Lower lobe of right lung (tissue), 2 donors: ENCODE data around the gene MAD1L1. TPM values are rescaled to one million over a fixed set of nuclear protein-coding genes. Genes with fewer than 3 reads are reported as not detected.
"Not testable (repeated sequence)": the region's sequence is repeated elsewhere in the genome, so short reads cannot be mapped to it uniquely, and the experiment has no call there.

ENCODE experiments used
- ATAC-seq, 2 donors: fragments of 200-7000 bp; cut with Tn5 transposase; one replicate each; pipeline ENCODE4 v1.9.1; 2020 to 2022; ENCODE audit warnings: mild to moderate bottlenecking in 2 of 2, moderate library complexity in 2 of 2
- DNase-seq: peaks from one replicate; pipeline ENCODE4 v3.0.0-alpha.2; 2020
- H3K27ac ChIP-seq: fragments of 200-600 bp; one replicate; pipeline ENCODE4 v1.8.0; 2022
- H3K27me3 ChIP-seq: fragments of 200-600 bp; one replicate; pipeline ENCODE4 v1.8.0; 2022; ENCODE audit warnings: low read depth
- H3K36me3 ChIP-seq: fragments of 200-600 bp; one replicate; pipeline ENCODE4 v1.8.0; 2022; ENCODE audit warnings: mild to moderate bottlenecking
- H3K4me1 ChIP-seq: fragments of 200-600 bp; one replicate; pipeline ENCODE4 v1.8.0; 2022
- H3K4me3 ChIP-seq: fragments of 200-600 bp; one replicate; pipeline ENCODE4 v1.8.0; 2022; ENCODE audit warnings: mild to moderate bottlenecking
- H3K9me3 ChIP-seq: fragments of 200-600 bp; one replicate; pipeline ENCODE4 v1.8.0; 2022
- intact Hi-C: fragments of 100-400 bp; cut with DNase I; formaldehyde crosslinking; loops from one replicate; pipeline ENCODE4 v1.11.0; 2022
- total RNA-seq: library from RNA; stranded (reverse); fragmentation: NEBNext Ultra II Directional; extraction: Animal tissue kit (Norgen Biotek cat#: 25700); gene quantifications from one replicate; pipeline ENCODE4 v1.2.1, GENCODE V29; 2021
- TF ChIP-seq, protein P1 (sequence below): fragments of 200-600 bp; IDR thresholded peaks from one replicate; pipeline ENCODE4 v1.8.0; 2022; ENCODE audit warnings: antibody characterized with exemption, mild to moderate bottlenecking
- donor health status: DM: no; HTN: yes; CAD: no; lungs with severe emphysema.

Gene MAD1L1
- total RNA-seq, 1 donor from 2014 or later = 44.5 TPM

GRCh38 chr7:2063563-2064260 is 169.0 kb downstream of the MAD1L1 start:
- no peak overlapping the region for H3K27ac ChIP-seq
- H3K4me1 ChIP-seq = peaks cover 15% of the 10 kb centered on the region
- TF ChIP-seq, protein P1, sequence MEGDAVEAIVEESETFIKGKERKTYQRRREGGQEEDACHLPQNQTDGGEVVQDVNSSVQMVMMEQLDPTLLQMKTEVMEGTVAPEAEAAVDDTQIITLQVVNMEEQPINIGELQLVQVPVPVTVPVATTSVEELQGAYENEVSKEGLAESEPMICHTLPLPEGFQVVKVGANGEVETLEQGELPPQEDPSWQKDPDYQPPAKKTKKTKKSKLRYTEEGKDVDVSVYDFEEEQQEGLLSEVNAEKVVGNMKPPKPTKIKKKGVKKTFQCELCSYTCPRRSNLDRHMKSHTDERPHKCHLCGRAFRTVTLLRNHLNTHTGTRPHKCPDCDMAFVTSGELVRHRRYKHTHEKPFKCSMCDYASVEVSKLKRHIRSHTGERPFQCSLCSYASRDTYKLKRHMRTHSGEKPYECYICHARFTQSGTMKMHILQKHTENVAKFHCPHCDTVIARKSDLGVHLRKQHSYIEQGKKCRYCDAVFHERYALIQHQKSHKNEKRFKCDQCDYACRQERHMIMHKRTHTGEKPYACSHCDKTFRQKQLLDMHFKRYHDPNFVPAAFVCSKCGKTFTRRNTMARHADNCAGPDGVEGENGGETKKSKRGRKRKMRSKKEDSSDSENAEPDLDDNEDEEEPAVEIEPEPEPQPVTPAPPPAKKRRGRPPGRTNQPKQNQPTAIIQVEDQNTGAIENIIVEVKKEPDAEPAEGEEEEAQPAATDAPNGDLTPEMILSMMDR = peak; percentile 19
- ATAC-seq (peak; percentile 41 to 57), DNase-seq (peak; percentile 70)
- no peaks in the 10 kb centered on the region for H3K27me3 ChIP-seq
- no peak overlapping the region for H3K4me3 ChIP-seq
- intact Hi-C loops = no loop called here
- H3K36me3 ChIP-seq = peaks cover 23% of the 10 kb centered on the region
- no peaks in the 10 kb centered on the region for H3K9me3 ChIP-seq

DNA sequence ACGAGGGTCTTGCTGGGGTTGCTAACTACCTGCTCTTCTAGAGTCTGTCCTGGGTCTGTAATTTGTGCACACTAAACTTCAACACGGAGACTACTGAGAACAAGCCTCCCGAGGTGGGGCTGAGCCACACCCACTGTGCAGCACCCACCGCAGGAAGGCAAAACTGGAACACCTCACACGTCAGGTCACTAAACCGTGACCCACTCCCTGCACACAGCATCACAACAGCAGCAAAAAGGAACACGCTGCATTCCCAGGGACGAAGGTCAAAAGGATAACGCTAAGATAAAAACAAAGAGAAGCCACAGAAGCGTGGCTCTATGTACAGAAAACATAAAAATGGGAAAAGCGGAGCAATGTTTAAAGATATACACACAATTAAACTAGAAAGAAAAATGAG is 170.1 kb downstream of the MAD1L1 start:
- intact Hi-C loops = no loop called here
- H3K36me3 ChIP-seq = peaks cover 17% of the 10 kb centered on the region
- ATAC-seq = no peak
- no peak for DNase-seq
- H3K9me3 ChIP-seq = no peaks in the 10 kb centered on the region
- peaks cover 15% of the 10 kb centered on the region for H3K4me1 ChIP-seq
- no peaks in the 10 kb centered on the region for H3K27me3 ChIP-seq
- TF ChIP-seq, protein P1 = no peak
- H3K27ac ChIP-seq = no peak overlapping the region
- H3K4me3 ChIP-seq = no peak overlapping the region

- no peaks in the 10 kb centered on the region for H3K27me3 ChIP-seq
- no peak for DNase-seq
- H3K4me1 ChIP-seq = peaks cover 15% of the 10 kb centered on the region
- H3K9me3 ChIP-seq = no peaks in the 10 kb centered on the region
- peaks cover 2% of the 10 kb centered on the region for H3K36me3 ChIP-seq
- TF ChIP-seq, protein P1 = no peak
- H3K4me3 ChIP-seq = no peak overlapping the region
- H3K27ac ChIP-seq = no peak overlapping the region
- intact Hi-C loops = no loop called here
- no peak for ATAC-seq
These were observed 172.0 kb downstream of the MAD1L1 start for GRCh38 chr7:2060701-2061100.

- intact Hi-C loops = no loop called here
- Histone ChIP-seq H3K27ac (no peak overlapping the region), H3K27me3 (no peaks in the 10 kb centered on the region), H3K36me3 (no peaks in the 10 kb centered on the region), H3K4me3 (no peak overlapping the region), H3K4me1 (peaks cover 15% of the 10 kb centered on the region), H3K9me3 (no peaks in the 10 kb centered on the region)
- TF ChIP-seq, protein P1 = no peak
- DNase-seq = no peak
- ATAC-seq = no peak
These were observed 172.6 kb downstream of the MAD1L1 start for GRCh38 chr7:2059964-2060700.

- H3K4me1 ChIP-seq, H3K36me3 ChIP-seq, intact Hi-C loops, H3K9me3 ChIP-seq, ATAC-seq, DNase-seq, H3K27me3 ChIP-seq, H3K4me3 ChIP-seq, H3K27ac ChIP-seq: not testable (repeated sequence)
These were observed 174.5 kb downstream of the MAD1L1 start for GRCh38 chr7:2058246-2058645.

- Histone ChIP-seq H3K9me3 (no peaks in the 10 kb centered on the region), H3K36me3 (peaks cover 4% of the 10 kb centered on the region), H3K27me3 (no peaks in the 10 kb centered on the region), H3K4me1 (no peaks in the 10 kb centered on the region), H3K27ac (no peak overlapping the region), H3K4me3 (no peak overlapping the region)
- DNase-seq (no peak), ATAC-seq (no peak)
- TF ChIP-seq, protein P1 = no peak
- intact Hi-C loops = no loop called here
These were observed 176.8 kb downstream of the MAD1L1 start for GRCh38 chr7:2055956-2056355.
